CD4-positive, CD25-positive, alpha-beta regulatory T cell (primary cell): ENCODE results near the gene KCNAB1. TPM values are rescaled to one million over a fixed set of nuclear protein-coding genes. Genes with fewer than 3 reads are reported as not detected.

Experiments used
- ATAC-seq, 2 donors: fragments of 150-1000 bp; cut with Tn5 transposase; one replicate each; pipeline ENCODE4 v1.10.0; 2021; ENCODE audit warnings: low read depth in 2 of 2, moderate number of reproducible peaks in 2 of 2, moderate library complexity in 1 of 2
- DNase-seq, 3 donors: peaks; one replicate each; pipeline versions ENCODE4 v3.0.0 to v3.0.0-alpha.2; 2012 to 2022; ENCODE audit warnings: mixed read lengths in 1 of 3
- H3K27ac ChIP-seq: one replicate; pipeline ENCODE4 v1.7.0; 2013; ENCODE audit warnings: mild to moderate bottlenecking, low read length; ENCODE audit not compliant: insufficient read depth, poor library complexity, severe bottlenecking
- H3K27me3 ChIP-seq: one replicate; pipeline ENCODE4 v1.7.0; 2013; ENCODE audit warnings: low read length; ENCODE audit not compliant: control insufficient read depth, insufficient read depth
- H3K36me3 ChIP-seq: one replicate; pipeline ENCODE4 v1.7.0; 2013; ENCODE audit warnings: mild to moderate bottlenecking, low read length, moderate library complexity; ENCODE audit not compliant: control insufficient read depth, insufficient read depth
- H3K4me1 ChIP-seq: 2 replicates; pipeline ENCODE4 v1.7.0; 2013; ENCODE audit warnings: mild to moderate bottlenecking, low read length; ENCODE audit not compliant: insufficient read depth, control insufficient read depth, poor library complexity, severe bottlenecking
- H3K4me3 ChIP-seq: one replicate; pipeline ENCODE4 v1.7.0; 2013; ENCODE audit warnings: low read depth, mild to moderate bottlenecking, low read length, moderate library complexity
- H3K9me3 ChIP-seq, 2 experiments: 1 replicate in 1 of 2; 2 replicates in 1 of 2; pipeline ENCODE4 v1.7.0; 2013; ENCODE audit warnings: low read length in 2 of 2, mild to moderate bottlenecking in 1 of 2, moderate library complexity in 1 of 2; ENCODE audit not compliant: control insufficient read depth in 2 of 2
- H3K27ac Mint-ChIP-seq, 3 donors: one replicate each; pipeline ENCODE4 v1.8.0; 2020 to 2022; ENCODE audit warnings: mild to moderate bottlenecking in 3 of 3, mixed read lengths in 3 of 3, moderate library complexity in 2 of 3
- H3K27me3 Mint-ChIP-seq: one replicate; pipeline ENCODE4 v1.8.0; 2022; ENCODE audit warnings: mild to moderate bottlenecking, mixed read lengths
- H3K36me3 Mint-ChIP-seq: one replicate; pipeline ENCODE4 v1.8.0; 2020; ENCODE audit warnings: mixed read lengths
- H3K4me1 Mint-ChIP-seq, 4 donors: one replicate each; pipeline ENCODE4 v1.8.0; 2020 to 2022; ENCODE audit warnings: mixed read lengths in 4 of 4, mild to moderate bottlenecking in 1 of 4
- H3K4me3 Mint-ChIP-seq, 4 donors: one replicate each; pipeline ENCODE4 v1.8.0; 2020 to 2022; ENCODE audit warnings: mild to moderate bottlenecking in 4 of 4, mixed read lengths in 4 of 4, moderate library complexity in 3 of 4
- H3K9me3 Mint-ChIP-seq, 7 donors: one replicate each; pipeline ENCODE4 v1.8.0; 2020 to 2022; ENCODE audit warnings: mixed read lengths in 7 of 7, mild to moderate bottlenecking in 3 of 7, moderate library complexity in 2 of 7
- polyA plus RNA-seq, 4 donors: library from polyadenylated mRNA; unstranded; fragments of 300-500 nt; fragmentation: Illumina TruSeq; gene quantifications; one replicate each; pipeline ENCODE4 v1.2.3, GENCODE V29; 2021
- total RNA-seq: library from RNA; stranded (reverse); gene quantifications from one replicate; pipeline ENCODE4 v1.2.3, GENCODE V29; 2022

Gene KCNAB1
- total and polyA plus RNA-seq, 5 donors from 2014 or later: 0.08 to 0.26 (median 0.17) TPM

DNA sequence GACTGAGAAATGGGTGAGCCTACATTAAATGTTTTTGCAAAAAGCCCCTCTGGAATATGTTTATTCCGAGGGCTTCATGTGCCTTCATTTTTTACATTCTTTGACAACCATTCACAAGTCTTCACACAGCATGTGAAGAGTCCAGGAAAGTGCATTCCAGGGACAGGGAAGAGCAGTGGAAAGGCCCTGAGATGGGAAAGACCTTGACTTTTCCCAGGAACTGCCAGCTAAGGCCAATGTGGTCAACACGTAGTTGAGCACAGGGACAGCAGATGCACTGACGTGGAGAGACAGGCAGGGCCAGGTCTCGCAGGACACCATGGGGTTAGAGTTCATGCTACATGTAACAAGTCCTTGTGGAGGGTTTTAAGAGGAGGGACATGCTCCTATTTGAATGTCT, 412.8 kb downstream of the KCNAB1 start:
- Mint-ChIP-seq H3K27me3 (no peaks in the 10 kb centered on the region), H3K4me1 (peaks cover 0 to 4% (median under 1%) of the 10 kb centered on the region in 4 donors), H3K27ac (no peak overlapping the region), H3K9me3 (no peaks in the 10 kb centered on the region), H3K4me3 (no peak overlapping the region), H3K36me3 (peaks cover 40% of the 10 kb centered on the region)
- Histone ChIP-seq H3K27me3 (no peaks in the 10 kb centered on the region), H3K4me1 (no peaks in the 10 kb centered on the region), H3K27ac (no peak overlapping the region), H3K36me3 (peaks cover 6% of the 10 kb centered on the region), H3K4me3 (no peak overlapping the region), H3K9me3 (no peaks in the 10 kb centered on the region)
- DNase-seq (no peak), ATAC-seq (no peak)

DNA sequence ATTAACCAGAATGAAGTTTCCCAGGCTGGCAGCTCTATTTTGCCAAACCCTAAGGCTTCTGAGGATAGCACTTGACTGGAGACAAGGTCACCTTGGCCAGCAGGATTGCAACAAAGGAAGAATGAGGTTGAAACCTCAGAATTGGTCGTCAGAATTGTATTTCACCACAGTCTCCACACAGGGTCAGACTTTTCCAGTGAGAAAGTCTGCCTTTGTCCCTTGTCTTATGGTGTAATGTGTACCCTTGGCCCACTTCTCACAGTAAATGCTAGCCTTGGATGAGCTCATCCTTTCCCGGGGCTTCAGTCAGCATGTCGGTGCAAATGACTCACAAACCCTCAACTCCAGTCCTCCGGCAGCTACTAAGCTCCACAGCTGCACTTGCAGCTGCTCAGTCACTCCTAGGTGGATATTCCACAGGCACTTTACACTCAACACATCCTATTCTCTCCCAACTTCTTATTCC, 414.8 kb downstream of the KCNAB1 start:
- H3K36me3 ChIP-seq: peaks cover 14% of the 10 kb centered on the region

DNA sequence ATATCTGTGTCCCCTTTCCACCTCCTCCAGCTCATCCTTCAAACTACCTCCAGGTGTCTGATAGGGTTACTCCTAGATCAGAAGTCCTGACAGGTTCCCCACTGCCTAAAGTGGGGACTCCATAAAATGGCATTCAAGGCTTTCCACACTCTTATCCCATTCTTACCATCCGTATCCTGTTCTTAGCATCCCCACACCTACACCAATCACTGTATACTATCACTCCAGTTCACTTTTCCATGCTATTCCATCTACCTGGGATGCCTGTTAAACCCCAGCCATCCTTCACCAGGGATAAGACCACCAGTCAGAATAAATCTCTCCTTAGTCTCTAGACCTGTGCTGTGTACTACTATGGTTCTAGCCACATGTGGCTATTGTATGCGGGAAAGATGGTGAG, 415.4 kb downstream of the KCNAB1 start:
- DNase-seq (no peak), ATAC-seq (no peak)
- no peaks in the 10 kb centered on the region for H3K9me3 ChIP-seq
- peaks cover 0 to 2% (median 0%) of the 10 kb centered on the region in 4 donors for H3K4me1 Mint-ChIP-seq
- no peak overlapping the region for H3K4me3 ChIP-seq
- H3K27me3 ChIP-seq: no peaks in the 10 kb centered on the region
- no peaks in the 10 kb centered on the region for H3K4me1 ChIP-seq
- H3K27me3 Mint-ChIP-seq: no peaks in the 10 kb centered on the region
- H3K27ac Mint-ChIP-seq: peak overlapping the region in 1 of 3 donors; percentile 24
- H3K9me3 Mint-ChIP-seq: no peaks in the 10 kb centered on the region
- H3K36me3 ChIP-seq: peaks cover 16% of the 10 kb centered on the region
- H3K4me3 Mint-ChIP-seq: no peak overlapping the region
- H3K36me3 Mint-ChIP-seq: peaks cover 28% of the 10 kb centered on the region
- no peak overlapping the region for H3K27ac ChIP-seq

More for the DNA sequence above, 414.8 kb downstream of the KCNAB1 start:
- H3K36me3 Mint-ChIP-seq: peaks cover 31% of the 10 kb centered on the region
- H3K4me3 ChIP-seq: no peak overlapping the region
- no peaks in the 10 kb centered on the region for H3K4me1 ChIP-seq
- H3K27ac Mint-ChIP-seq: no peak overlapping the region
- H3K4me3 Mint-ChIP-seq: no peak overlapping the region
- H3K27ac ChIP-seq: no peak overlapping the region
- ATAC-seq (no peak), DNase-seq (no peak)
- H3K4me1 Mint-ChIP-seq: peaks cover 0 to 3% (median 0%) of the 10 kb centered on the region in 4 donors
- no peaks in the 10 kb centered on the region for H3K27me3 ChIP-seq
- no peaks in the 10 kb centered on the region for H3K27me3 Mint-ChIP-seq
- H3K9me3 Mint-ChIP-seq: no peaks in the 10 kb centered on the region
- H3K9me3 ChIP-seq: no peaks in the 10 kb centered on the region

DNA sequence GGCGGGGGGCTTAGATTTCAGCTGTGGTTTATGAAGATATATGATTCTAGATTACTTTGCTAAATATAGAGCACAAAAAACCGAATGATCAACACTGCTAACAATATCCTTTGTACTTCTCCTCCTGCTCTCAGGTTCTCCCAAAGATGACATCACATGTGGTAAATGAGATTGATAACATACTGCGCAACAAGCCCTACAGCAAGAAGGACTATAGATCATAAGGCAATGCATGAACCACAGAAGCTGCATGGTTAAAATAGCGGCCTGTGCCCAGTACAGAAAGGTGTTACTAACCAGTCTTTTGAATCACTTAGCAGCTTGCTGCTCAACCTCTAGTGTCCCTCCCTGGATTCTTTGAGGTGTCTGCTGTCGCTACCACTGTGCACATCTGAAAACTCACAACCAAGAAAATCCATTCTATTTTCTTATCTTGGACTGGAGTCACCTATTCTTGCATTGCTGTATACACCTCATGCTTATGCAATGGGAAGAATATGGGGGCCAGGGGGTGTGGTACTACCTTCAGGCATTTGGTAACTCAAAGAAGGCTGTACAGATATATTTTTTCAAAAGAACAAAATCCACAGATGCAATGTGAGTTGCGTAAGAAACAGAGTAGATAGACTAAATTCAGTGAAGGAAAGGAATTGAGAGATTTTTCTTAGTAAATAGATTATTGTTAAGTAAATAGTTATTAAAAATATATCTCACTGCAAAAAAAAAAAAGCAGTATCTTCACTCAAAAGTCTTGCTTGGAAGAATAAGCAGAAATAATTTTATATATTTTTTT, 416.3 kb downstream of the KCNAB1 start:
- peaks cover 24% of the 10 kb centered on the region for H3K36me3 ChIP-seq
- peaks cover 28% of the 10 kb centered on the region for H3K36me3 Mint-ChIP-seq

DNA sequence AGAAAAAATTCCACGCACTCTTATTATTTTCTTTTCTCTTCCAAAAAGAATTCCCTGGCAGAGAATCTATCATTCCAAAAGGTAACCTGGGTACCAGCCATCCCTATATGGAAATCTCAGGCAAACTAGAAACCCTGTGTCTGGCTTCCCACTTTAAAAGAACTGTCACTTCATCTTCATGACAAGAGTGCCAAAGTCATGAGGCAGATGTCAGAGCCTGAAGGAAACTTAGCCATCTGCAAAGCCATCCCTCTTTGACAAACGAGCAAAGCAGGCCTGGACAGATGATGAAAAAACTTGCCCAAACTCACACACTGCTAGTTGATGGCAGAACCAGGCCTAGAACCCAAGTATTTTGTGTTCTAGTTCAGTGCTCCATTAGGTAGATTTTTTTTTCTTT, 418.7 kb downstream of the KCNAB1 start:
- Mint-ChIP-seq H3K27me3 (no peaks in the 10 kb centered on the region), H3K9me3 (no peaks in the 10 kb centered on the region), H3K27ac (no peak overlapping the region), H3K4me1 (peaks cover 0 to 2% (median 0%) of the 10 kb centered on the region in 4 donors), H3K36me3 (peaks cover 19% of the 10 kb centered on the region), H3K4me3 (no peak overlapping the region)
- Histone ChIP-seq H3K36me3 (peaks cover 47% of the 10 kb centered on the region), H3K27ac (no peak overlapping the region), H3K4me3 (no peak overlapping the region), H3K9me3 (no peaks in the 10 kb centered on the region), H3K27me3 (no peaks in the 10 kb centered on the region), H3K4me1 (no peaks in the 10 kb centered on the region)
- no peak for DNase-seq
- no peak for ATAC-seq

More for the DNA sequence above, 416.3 kb downstream of the KCNAB1 start:
- H3K4me3 ChIP-seq: no peak overlapping the region
- H3K27me3 Mint-ChIP-seq: no peaks in the 10 kb centered on the region
- no peak overlapping the region for H3K4me3 Mint-ChIP-seq
- no peak overlapping the region for H3K27ac ChIP-seq
- no peaks in the 10 kb centered on the region for H3K9me3 ChIP-seq
- H3K27me3 ChIP-seq: no peaks in the 10 kb centered on the region
- peak overlapping the region in 1 of 3 donors; percentile 63 for H3K27ac Mint-ChIP-seq
- no peaks in the 10 kb centered on the region for H3K9me3 Mint-ChIP-seq
- H3K4me1 ChIP-seq: no peaks in the 10 kb centered on the region
- DNase-seq: no peak
- ATAC-seq: no peak
- H3K4me1 Mint-ChIP-seq: peaks cover 0 to 2% (median 0%) of the 10 kb centered on the region in 4 donors

DNA sequence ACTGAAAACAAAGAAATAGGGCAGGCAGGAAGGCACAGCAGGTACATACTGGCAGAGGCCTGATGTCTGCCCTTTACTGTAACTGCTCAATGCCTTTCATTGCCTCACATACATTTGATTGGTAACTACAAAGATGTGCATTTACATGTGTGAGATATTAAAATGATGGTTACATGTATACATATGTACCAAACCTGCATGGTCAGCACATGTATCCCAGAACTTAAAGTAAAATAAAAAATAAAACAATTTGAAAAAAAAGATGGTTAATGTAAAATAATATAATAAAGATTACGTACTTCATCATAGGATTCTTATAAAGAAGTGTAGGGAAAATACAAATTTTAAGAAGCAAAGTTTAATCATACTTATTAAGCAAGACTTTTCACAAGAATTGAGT, 419.4 kb downstream of the KCNAB1 start:
- Mint-ChIP-seq H3K4me1 (peaks cover 0 to 5% (median 2%) of the 10 kb centered on the region in 4 donors), H3K27me3 (no peaks in the 10 kb centered on the region), H3K36me3 (peaks cover 17% of the 10 kb centered on the region), H3K27ac (no peak overlapping the region), H3K9me3 (no peaks in the 10 kb centered on the region), H3K4me3 (no peak overlapping the region)
- H3K4me1 ChIP-seq: no peaks in the 10 kb centered on the region
- H3K4me3 ChIP-seq: no peak overlapping the region
- H3K27me3 ChIP-seq: no peaks in the 10 kb centered on the region
- no peaks in the 10 kb centered on the region for H3K9me3 ChIP-seq
- no peak for ATAC-seq
- no peak overlapping the region for H3K27ac ChIP-seq
- DNase-seq: no peak
- peaks cover 54% of the 10 kb centered on the region for H3K36me3 ChIP-seq

DNA sequence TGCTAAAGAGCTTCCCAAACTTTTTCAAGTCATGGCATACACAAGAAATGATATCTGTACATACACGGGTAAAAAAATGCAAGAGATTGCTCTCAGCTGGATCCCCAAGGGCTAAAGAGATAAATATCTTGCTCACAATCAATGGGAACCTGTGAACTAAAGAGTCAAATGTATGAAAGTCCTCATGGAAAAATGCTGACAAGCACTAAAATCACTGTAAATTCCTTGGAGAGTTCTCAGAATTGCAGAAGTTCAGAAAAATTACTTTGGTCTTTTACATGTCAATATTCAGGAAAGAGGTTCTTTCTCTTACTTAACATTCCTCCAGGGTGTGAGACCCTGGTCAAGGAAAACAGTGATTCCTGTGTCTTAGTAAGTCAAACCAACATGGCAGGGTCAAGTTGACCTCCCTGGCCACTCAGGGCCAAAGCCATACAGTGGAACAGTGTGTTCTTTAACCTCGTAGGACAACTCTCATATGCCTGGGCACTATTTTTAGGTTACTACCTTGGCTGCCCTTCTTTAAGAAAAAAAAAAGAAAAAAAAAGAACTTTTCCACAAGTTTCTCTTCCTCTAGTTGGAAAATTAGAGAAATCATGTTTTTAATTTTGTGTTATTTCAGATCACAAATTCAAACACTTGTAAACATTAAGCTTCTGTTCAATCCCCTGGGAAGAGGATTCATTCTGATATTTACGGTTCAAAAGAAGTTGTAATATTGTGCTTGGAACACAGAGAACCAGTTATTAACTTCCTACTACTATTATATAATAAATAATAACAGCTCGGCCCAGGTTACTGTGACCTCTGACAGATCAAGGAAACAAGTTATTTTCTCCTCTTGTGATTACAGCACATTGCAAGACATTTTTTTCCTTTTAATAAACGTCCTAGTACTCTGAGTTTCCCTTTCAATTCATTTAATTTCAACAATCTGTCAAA, 422.0 kb downstream of the KCNAB1 start:
- Histone ChIP-seq H3K27me3 (no peaks in the 10 kb centered on the region), H3K9me3 (no peaks in the 10 kb centered on the region), H3K4me1 (no peaks in the 10 kb centered on the region), H3K4me3 (no peak overlapping the region), H3K36me3 (peaks cover 76% of the 10 kb centered on the region), H3K27ac (no peak overlapping the region)
- Mint-ChIP-seq H3K4me1 (peaks cover 1 to 28% (median 18%) of the 10 kb centered on the region in 4 donors), H3K27ac (no peak overlapping the region), H3K36me3 (peaks cover 22% of the 10 kb centered on the region), H3K4me3 (no peak overlapping the region), H3K27me3 (no peaks in the 10 kb centered on the region), H3K9me3 (no peaks in the 10 kb centered on the region)
- DNase-seq (no peak), ATAC-seq (no peak)
